ENCODE data around the gene OOEP. TPM values are rescaled to one million over a fixed set of nuclear protein-coding genes. Genes with fewer than 3 reads are reported as not detected.

Gene OOEP
- polyA plus RNA-seq, 4 donors: 0.16 to 0.18 TPM; not detected in 2

DNA sequence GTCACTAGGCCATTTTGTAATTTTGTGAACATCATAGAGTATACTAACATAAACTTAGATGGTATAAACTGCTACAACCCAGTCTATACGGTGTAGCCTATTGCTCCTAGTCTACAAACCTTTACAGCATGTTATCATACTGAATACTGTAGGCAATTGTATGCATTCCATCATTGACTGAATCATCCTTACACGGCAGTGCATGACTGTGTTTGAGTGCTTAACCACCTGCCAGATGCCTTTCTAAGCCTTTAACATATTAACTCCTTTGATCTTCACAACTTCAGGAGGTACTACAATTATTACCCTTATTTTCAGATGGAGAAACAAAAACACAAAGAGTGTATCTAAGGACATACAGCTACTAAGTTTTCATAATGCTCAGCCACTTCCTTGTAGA is 29.6 kb downstream of the OOEP start:
- H3K27ac ChIP-seq (ENCODE audit: low read depth in 1 of 3, low read length in 2 of 3): no peak overlapping the region
- no peaks in the 10 kb centered on the region for H3K9me3 ChIP-seq (ENCODE audit: control insufficient read depth in 2 of 2, insufficient read depth in 1 of 2, low read depth in 1 of 2, low read length in 1 of 2)
- H3K4me1 ChIP-seq (ENCODE audit: control insufficient read depth in 3 of 3, insufficient read depth in 2 of 3, low read depth in 1 of 3, low read length in 2 of 3): no peaks in the 10 kb centered on the region
- no peaks in the 10 kb centered on the region for H3K36me3 ChIP-seq (ENCODE audit: control insufficient read depth in 3 of 3, insufficient read depth in 2 of 3, low read depth in 1 of 3, low read length in 3 of 3)
- FAIRE-seq (no peak), DNase-seq (peak in 1 of 2 donors; percentile 14)
- no peak overlapping the region for H3K4me3 ChIP-seq (ENCODE audit: low read depth in 1 of 3, low read length in 3 of 3)
- WGBS, 3 donors: 12 to 45% (median 32%) methylated on average over 2 of the region's 2 CpGs
- no peaks in the 10 kb centered on the region for H3K27me3 ChIP-seq (ENCODE audit: control insufficient read depth in 3 of 3, insufficient read depth in 3 of 3, low read length in 3 of 3)

DNA sequence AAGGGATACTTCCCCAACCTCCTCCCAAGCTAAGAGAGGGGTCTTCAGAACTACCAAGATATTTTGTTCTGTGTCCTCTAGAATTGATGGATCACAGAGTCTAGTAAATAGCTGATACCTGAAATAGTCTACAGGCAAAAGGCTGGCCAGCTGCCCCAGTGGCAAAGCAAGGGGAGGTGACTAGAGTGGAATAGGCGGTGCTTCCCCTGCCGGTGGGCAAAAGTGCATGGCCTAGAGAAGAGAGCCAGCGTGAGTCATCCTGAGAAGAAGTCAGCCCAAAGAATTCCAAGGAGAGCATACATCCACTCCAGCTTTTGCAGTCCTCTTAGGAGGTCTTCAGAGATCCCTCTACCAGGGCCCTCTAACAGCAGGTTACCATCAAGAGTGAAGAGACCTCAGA is 30.4 kb downstream of the OOEP start:
- H3K27ac ChIP-seq (ENCODE audit: low read depth in 1 of 3, low read length in 2 of 3): no peak overlapping the region
- WGBS, 3 donors: 69 to 79% (median 74%) methylated on average over 3 of the region's 3 CpGs
- H3K4me1 ChIP-seq (ENCODE audit: control insufficient read depth in 3 of 3, insufficient read depth in 2 of 3, low read depth in 1 of 3, low read length in 2 of 3): no peaks in the 10 kb centered on the region
- FAIRE-seq (no peak), DNase-seq (no peak)
- H3K4me3 ChIP-seq (ENCODE audit: low read depth in 1 of 3, low read length in 3 of 3): no peak overlapping the region
- no peaks in the 10 kb centered on the region for H3K36me3 ChIP-seq (ENCODE audit: control insufficient read depth in 3 of 3, insufficient read depth in 2 of 3, low read depth in 1 of 3, low read length in 3 of 3)
- H3K9me3 ChIP-seq (ENCODE audit: control insufficient read depth in 2 of 2, insufficient read depth in 1 of 2, low read depth in 1 of 2, low read length in 1 of 2): no peaks in the 10 kb centered on the region
- H3K27me3 ChIP-seq (ENCODE audit: control insufficient read depth in 3 of 3, insufficient read depth in 3 of 3, low read length in 3 of 3): no peaks in the 10 kb centered on the region

DNA sequence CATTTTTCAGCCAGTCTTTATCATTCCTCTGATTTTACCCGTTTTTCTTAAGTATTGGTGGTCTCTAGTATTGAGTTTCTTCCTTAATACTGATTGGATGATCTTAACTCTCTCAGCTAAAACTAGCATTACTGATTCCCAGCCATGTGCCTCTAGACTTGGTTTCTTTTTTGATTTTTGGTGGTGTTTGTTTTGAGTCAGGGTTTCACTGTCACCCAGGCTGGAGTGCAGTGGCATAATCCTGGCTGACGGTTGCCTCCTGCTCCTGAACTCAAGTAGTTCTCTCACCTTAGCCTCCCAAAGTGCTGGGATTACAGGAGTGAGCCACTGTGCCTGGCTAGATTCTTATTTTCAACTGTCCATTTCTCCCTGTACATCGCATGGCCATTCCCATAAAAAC is 40.5 kb downstream of the OOEP start:
- Histone ChIP-seq H3K9me3 (ENCODE audit: control insufficient read depth in 2 of 2, insufficient read depth in 1 of 2, low read depth in 1 of 2, low read length in 1 of 2) (no peaks in the 10 kb centered on the region), H3K4me1 (ENCODE audit: control insufficient read depth in 3 of 3, insufficient read depth in 2 of 3, low read depth in 1 of 3, low read length in 2 of 3) (no peaks in the 10 kb centered on the region), H3K36me3 (ENCODE audit: control insufficient read depth in 3 of 3, insufficient read depth in 2 of 3, low read depth in 1 of 3, low read length in 3 of 3) (no peaks in the 10 kb centered on the region), H3K27me3 (ENCODE audit: control insufficient read depth in 3 of 3, insufficient read depth in 3 of 3, low read length in 3 of 3) (peaks cover 0 to 5% (median 2%) of the 10 kb centered on the region in 3 donors), H3K4me3 (ENCODE audit: low read depth in 1 of 3, low read length in 3 of 3) (no peak overlapping the region), H3K27ac (ENCODE audit: low read depth in 1 of 3, low read length in 2 of 3) (no peak overlapping the region)
- 42 to 58% (median 46%) methylated on average over 3 of the region's 3 CpGs for WGBS, 3 donors
- DNase-seq: no peak
- no peak for FAIRE-seq

DNA sequence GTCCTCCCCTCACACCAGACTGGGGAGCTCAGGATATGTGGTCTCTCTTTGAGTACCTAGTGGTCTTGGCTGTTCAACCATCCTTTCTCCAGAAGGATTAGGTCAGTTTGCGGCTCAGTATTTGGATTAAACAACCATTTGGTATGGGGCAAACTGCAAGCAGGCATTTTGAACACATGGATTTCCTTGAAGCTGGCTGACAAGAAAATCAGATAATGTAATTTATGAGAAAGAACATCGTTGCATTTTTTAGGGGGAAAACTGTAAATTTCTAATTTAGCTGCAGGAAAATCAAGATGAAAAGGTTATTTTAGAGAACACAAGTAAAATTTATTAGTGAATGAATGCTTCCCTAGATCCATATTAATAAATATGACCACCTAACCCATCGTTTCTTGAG is 40.9 kb downstream of the OOEP start:
- H3K36me3 ChIP-seq (ENCODE audit: control insufficient read depth in 3 of 3, insufficient read depth in 2 of 3, low read depth in 1 of 3, low read length in 3 of 3): no peaks in the 10 kb centered on the region
- H3K9me3 ChIP-seq (ENCODE audit: control insufficient read depth in 2 of 2, insufficient read depth in 1 of 2, low read depth in 1 of 2, low read length in 1 of 2): no peaks in the 10 kb centered on the region
- H3K4me3 ChIP-seq (ENCODE audit: low read depth in 1 of 3, low read length in 3 of 3): no peak overlapping the region
- H3K27me3 ChIP-seq (ENCODE audit: control insufficient read depth in 3 of 3, insufficient read depth in 3 of 3, low read length in 3 of 3): peaks cover 0 to 5% (median 2%) of the 10 kb centered on the region in 3 donors
- DNase-seq: no peak
- no peak overlapping the region for H3K27ac ChIP-seq (ENCODE audit: low read depth in 1 of 3, low read length in 2 of 3)
- no peak for FAIRE-seq
- WGBS, 3 donors: 57 to 68% (median 59%) methylated on average over 3 of the region's 3 CpGs
- no peaks in the 10 kb centered on the region for H3K4me1 ChIP-seq (ENCODE audit: control insufficient read depth in 3 of 3, insufficient read depth in 2 of 3, low read depth in 1 of 3, low read length in 2 of 3)

DNA sequence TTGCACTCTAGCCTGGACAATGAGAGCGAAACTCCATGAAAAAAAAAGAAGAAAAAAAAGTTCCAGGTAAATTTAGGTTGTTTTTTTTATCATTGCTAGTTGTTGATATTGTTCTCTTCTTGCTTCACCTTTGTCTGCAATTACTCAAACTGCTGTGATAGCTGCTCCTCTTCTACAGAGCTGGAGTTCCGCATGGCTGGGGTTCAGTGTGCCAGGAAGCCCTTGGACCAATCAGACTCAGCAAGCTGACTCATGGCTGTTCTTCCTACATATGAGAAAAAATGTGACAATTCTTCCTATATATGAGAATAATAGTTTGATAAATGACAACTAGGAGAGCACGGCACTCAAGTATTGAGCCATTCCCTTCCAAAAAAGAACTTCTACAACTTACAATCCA is 44.0 kb downstream of the OOEP start:
- FAIRE-seq (no peak), DNase-seq (no peak)
- 83 to 91% (median 89%) methylated on average over 3 of the region's 3 CpGs for WGBS, 3 donors
- Histone ChIP-seq H3K4me3 (ENCODE audit: low read depth in 1 of 3, low read length in 3 of 3) (no peak overlapping the region), H3K36me3 (ENCODE audit: control insufficient read depth in 3 of 3, insufficient read depth in 2 of 3, low read depth in 1 of 3, low read length in 3 of 3) (no peaks in the 10 kb centered on the region), H3K9me3 (ENCODE audit: control insufficient read depth in 2 of 2, insufficient read depth in 1 of 2, low read depth in 1 of 2, low read length in 1 of 2) (no peaks in the 10 kb centered on the region), H3K4me1 (ENCODE audit: control insufficient read depth in 3 of 3, insufficient read depth in 2 of 3, low read depth in 1 of 3, low read length in 2 of 3) (no peaks in the 10 kb centered on the region), H3K27ac (ENCODE audit: low read depth in 1 of 3, low read length in 2 of 3) (no peak overlapping the region), H3K27me3 (ENCODE audit: control insufficient read depth in 3 of 3, insufficient read depth in 3 of 3, low read length in 3 of 3) (peaks cover 0 to 2% (median 2%) of the 10 kb centered on the region in 3 donors)

DNA sequence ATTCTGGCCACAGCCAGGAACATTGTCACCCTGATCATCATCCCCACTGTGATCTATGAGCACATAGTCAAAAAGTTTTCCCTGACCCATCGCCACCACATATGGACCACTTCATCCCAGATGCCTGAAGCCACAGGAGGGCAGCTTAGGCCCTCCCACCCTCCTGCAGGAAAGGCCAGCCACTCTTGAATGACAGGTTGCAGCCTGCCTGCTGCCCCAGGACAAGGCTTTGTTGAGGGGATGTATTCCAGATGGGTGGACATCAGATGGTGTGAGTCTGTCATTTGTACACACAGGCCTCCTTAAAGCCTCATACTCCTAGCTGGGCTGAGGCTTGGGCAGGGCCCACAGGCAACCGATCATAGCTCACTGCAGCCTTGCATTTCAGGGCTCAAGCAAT is 46.4 kb downstream of the OOEP start:
- 80 to 96% (median 95%) methylated on average over 2 of the region's 2 CpGs for WGBS, 3 donors
- Histone ChIP-seq H3K4me3 (ENCODE audit: low read depth in 1 of 3, low read length in 3 of 3) (no peak overlapping the region), H3K27me3 (ENCODE audit: control insufficient read depth in 3 of 3, insufficient read depth in 3 of 3, low read length in 3 of 3) (no peaks in the 10 kb centered on the region), H3K9me3 (ENCODE audit: control insufficient read depth in 2 of 2, insufficient read depth in 1 of 2, low read depth in 1 of 2, low read length in 1 of 2) (peaks cover 0 to 12% of the 10 kb centered on the region in 2 donors), H3K27ac (ENCODE audit: low read depth in 1 of 3, low read length in 2 of 3) (no peak overlapping the region), H3K4me1 (ENCODE audit: control insufficient read depth in 3 of 3, insufficient read depth in 2 of 3, low read depth in 1 of 3, low read length in 2 of 3) (no peaks in the 10 kb centered on the region), H3K36me3 (ENCODE audit: control insufficient read depth in 3 of 3, insufficient read depth in 2 of 3, low read depth in 1 of 3, low read length in 3 of 3) (no peaks in the 10 kb centered on the region)
- DNase-seq: no peak
- FAIRE-seq: no peak

Other genes starting within 250 kb of the OOEP start
- gene KHDC1L, start 144.4 kb downstream of the OOEP start, polyA plus RNA-seq: under 1 TPM in 1 of 4 donors, not detected in 3; 0.19 TPM
- gene KHDC1, start 106.7 kb downstream of the OOEP start, polyA plus RNA-seq: 1 to 10 TPM in 2 of 4 donors, not detected in 2; 1.7 to 2.5 TPM
- not detected for gene DPPA5, start 15.6 kb downstream of the OOEP start, polyA plus RNA-seq
- not detected for gene KHDC3L, start 7.2 kb downstream of the OOEP start, polyA plus RNA-seq
- gene DDX43, start 24.9 kb upstream of the OOEP start, polyA plus RNA-seq: 1 to 10 TPM in 1 of 4 donors, under 1 TPM in 2, not detected in 1; 0.38 to 1.6 (median 0.39) TPM
- 1 to 10 TPM in 3 of 4 donors, under 1 TPM in 1; 0.89 to 2.7 (median 2.3) TPM for gene CGAS, start 82.4 kb upstream of the OOEP start, polyA plus RNA-seq
- gene MTO1, start 91.8 kb upstream of the OOEP start, polyA plus RNA-seq: 10 to 100 TPM; 15.9 to 24.8 (median 18.2) TPM
- over 10,000 TPM in 2 of 4 donors, 1,000 to 10,000 TPM in 2; 6,538 to 18,065 (median 11,106) TPM for gene EEF1A1, start 151.1 kb upstream of the OOEP start, polyA plus RNA-seq